Sigmoid colon (tissue), 4 donors: ENCODE measurements around the gene NUMA1.

ENCODE experiments used
- EP300 ChIP-seq, 4 donors: sonication (generic); formaldehyde crosslinking; IDR thresholded peaks; one replicate each; pipeline ENCODE4 v1.6.1; 2017; ENCODE audit warnings: antibody characterized with exemption in 4 of 4
- POLR2A ChIP-seq, 2 donors: fragments of 450-650 bp; IDR thresholded peaks; one replicate each; pipeline ENCODE4 v1.6.1; 2016; ENCODE audit warnings: antibody characterized with exemption in 2 of 2, mild to moderate bottlenecking in 2 of 2, moderate library complexity in 2 of 2
- POLR2AphosphoS5 ChIP-seq, 4 donors: sonication (generic); formaldehyde crosslinking; IDR thresholded peaks; one replicate each; pipeline ENCODE4 v1.6.1; 2017; ENCODE audit warnings: antibody characterized with exemption in 4 of 4
- TF ChIP-seq, protein P1 (sequence below), 4 experiments: fragments of 450-650 bp in 3 of 4; fragments of 200-600 bp in 1 of 4; IDR thresholded peaks; one replicate each; pipeline ENCODE4 v1.5.1; 2016 to 2019; ENCODE audit warnings: antibody characterized with exemption in 4 of 4, mild to moderate bottlenecking in 3 of 4, moderate library complexity in 2 of 4

DNA sequence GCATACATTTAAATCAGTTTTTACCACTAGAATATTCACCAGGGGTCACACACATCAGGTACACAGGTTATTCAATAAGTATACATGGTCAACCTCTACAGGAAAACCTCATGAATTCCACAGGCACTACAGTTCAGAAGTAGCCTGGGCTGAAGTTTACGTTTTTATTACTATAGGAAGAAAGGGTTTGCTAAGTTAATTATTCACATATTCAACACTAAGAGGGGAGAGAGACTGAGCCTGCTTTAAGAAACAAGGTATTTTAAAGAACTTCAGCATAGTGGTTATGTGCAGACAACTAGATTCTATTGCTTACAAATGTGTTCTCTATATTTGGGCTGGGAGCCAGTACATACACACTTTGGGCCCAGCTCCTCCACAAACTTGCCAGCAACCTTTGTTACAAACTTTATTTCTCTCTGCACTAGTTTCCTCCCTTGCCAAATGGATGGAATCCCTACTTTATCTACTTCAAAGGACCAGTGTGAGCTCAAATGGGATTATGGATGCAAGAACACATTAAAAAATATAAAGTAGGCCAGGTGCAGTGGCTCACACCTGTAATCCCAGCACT is 49.8 kb downstream of the NUMA1 start:
- TF ChIP-seq, protein P1, sequence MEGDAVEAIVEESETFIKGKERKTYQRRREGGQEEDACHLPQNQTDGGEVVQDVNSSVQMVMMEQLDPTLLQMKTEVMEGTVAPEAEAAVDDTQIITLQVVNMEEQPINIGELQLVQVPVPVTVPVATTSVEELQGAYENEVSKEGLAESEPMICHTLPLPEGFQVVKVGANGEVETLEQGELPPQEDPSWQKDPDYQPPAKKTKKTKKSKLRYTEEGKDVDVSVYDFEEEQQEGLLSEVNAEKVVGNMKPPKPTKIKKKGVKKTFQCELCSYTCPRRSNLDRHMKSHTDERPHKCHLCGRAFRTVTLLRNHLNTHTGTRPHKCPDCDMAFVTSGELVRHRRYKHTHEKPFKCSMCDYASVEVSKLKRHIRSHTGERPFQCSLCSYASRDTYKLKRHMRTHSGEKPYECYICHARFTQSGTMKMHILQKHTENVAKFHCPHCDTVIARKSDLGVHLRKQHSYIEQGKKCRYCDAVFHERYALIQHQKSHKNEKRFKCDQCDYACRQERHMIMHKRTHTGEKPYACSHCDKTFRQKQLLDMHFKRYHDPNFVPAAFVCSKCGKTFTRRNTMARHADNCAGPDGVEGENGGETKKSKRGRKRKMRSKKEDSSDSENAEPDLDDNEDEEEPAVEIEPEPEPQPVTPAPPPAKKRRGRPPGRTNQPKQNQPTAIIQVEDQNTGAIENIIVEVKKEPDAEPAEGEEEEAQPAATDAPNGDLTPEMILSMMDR (IDR thresholded peaks at IDR 0.05) = no peak
- TF ChIP-seq POLR2A (IDR thresholded peaks at IDR 0.05) = no peak
- TF ChIP-seq EP300 (IDR thresholded peaks at IDR 0.05) = no peak
- TF ChIP-seq POLR2AphosphoS5 (IDR thresholded peaks at IDR 0.05) = no peak
